ENCODE data around the gene BRD4.

BRD4 gene

DNA sequence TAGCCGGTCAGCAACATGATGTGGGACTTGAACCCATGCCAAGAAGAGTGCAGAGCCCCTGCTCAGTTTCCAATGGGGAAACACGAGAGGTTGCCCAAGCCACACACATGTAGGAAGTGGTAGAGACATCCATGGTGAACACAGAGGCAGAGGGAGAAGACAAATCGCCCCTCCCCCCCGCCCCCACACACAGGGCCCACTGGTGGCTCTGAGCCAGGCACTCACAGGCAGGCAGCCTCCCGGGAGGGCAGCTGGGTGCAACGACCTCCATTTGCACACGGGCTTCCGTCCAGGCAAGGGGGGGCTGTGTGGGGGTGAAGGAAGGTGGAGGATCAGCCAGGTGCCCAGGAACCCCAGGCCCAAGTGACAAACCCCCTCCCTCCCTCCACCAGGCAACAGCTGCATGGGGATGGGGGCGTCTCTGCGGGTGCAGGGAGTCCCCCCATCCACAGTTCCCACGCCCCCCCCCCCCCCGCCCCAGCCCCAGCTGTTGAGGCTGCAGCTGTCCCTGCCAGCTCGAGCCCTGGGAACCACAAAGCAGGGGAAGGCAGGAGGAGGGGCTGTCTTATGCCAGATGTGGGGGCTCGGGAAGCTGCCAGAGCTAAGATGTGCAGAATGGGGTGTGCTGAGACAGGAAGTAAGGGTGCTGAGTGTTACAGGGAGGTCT lies 134.9 kb downstream of the BRD4 start:
- DNase-seq: no peak

DNA sequence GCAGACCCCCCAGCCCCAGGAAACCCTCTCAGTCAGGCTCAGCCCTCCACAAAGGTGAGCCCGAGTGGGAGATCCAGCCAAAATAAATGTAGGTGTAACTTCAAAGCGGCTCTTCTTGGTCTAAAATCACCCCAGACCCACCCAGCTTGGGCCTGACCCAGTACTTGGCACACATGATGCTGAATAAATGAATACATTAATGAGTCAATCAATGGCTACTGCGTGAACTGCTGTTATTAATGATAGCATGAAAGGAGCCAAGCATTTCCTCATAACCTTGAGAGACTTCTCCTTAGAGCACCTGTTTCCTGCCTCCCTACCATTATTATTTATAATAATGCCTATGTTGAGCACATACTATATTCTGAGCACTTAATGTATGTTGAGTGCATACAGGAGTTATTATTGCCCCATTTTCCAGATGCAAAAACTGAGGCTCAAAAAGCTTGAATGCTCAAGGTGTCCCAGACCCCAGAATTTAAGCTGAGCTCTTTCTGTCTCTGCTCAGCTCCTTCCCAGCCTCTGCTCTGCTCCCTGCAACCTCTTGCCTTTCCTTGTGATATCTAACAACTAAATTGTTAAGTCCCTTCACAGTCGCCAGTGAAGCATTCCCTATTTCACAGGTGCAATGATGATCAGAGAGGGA lies 135.9 kb downstream of the BRD4 start:
- no peak for DNase-seq

- peak in 3 of 56 donors; percentile 8 to 27 (median 24) for DNase-seq
These were observed 136.7 kb downstream of the BRD4 start for GRCh38 chr19:15195371-15196334.

DNA sequence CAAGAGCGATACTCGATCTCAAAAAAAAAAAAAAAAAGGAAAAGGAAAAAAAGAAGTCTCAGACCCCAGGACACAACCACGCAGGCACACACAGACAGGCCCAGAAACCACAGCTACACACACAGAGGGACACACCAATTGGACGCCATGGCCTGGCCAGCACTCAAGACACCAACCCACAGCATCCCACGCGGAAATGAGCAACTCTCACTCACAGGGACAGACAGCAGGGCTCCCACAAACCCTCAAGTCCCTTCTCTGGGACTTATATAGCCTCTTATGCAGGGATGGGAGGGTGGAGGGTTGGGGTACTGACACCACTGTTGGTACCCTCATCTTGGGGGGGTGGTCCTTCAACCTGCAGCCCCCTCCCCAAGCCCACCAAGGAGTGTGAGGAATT lies 137.4 kb downstream of the BRD4 start:
- no peak for DNase-seq

DNA sequence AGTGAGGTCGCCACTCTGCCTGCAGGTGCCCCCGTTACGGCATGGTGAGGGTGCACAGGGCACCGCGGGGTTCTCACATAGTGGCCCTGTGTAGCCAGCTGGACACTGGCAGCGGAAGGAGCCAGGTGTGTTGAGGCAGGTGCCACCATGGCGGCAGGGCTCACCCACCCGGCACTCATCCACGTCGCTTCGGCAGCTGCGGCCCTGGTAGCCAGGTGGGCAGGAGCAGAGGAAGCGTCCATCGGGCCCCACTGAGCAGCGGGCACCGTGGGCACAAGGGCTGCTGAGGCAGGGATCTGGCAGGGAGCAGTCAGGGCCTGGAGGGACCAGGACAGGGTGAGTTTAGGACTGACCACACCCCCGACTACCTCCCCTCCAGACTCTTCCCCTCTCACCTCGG lies 140.4 kb downstream of the BRD4 start:
- DNase-seq: no peak

DNA sequence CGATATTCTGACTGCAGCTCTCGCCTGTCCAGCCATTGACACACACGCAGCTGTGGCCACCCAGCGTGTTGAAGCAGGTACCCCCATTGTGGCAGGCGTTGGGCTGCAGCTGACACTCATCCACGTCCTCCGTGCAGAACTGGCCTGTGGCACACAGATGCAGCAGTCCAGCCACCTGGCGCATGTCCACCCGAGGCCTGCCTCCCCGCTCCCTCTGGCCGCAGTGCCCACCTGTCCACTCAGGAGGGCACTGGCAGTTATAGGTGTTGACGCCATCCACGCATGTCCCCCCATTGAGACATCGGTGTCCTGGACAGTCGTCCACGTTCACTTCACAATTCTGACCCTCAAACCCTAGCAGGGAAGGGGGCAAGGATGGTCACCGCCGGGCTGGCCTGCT lies 140.8 kb downstream of the BRD4 start:
- no peak for DNase-seq

DNA sequence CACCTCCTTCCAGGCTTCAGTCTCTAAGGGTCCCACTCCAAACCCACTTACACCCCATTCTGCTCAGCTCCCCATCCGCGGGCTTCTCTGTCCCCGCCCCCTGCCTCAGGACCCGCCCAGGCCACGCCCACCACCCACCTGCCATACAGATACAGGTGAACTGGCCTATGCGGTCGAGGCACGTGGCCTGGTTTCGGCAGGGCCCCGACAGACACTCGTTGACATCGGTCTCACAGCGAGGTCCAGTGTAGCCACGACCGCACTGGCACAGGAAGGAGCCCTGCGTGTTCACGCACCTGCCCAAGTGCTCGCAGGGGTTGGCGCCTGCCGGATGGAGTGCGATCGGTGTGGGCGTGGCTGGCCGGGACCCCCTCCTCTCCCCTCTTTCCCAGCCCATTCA lies 143.5 kb downstream of the BRD4 start:
- no peak for DNase-seq

DNA sequence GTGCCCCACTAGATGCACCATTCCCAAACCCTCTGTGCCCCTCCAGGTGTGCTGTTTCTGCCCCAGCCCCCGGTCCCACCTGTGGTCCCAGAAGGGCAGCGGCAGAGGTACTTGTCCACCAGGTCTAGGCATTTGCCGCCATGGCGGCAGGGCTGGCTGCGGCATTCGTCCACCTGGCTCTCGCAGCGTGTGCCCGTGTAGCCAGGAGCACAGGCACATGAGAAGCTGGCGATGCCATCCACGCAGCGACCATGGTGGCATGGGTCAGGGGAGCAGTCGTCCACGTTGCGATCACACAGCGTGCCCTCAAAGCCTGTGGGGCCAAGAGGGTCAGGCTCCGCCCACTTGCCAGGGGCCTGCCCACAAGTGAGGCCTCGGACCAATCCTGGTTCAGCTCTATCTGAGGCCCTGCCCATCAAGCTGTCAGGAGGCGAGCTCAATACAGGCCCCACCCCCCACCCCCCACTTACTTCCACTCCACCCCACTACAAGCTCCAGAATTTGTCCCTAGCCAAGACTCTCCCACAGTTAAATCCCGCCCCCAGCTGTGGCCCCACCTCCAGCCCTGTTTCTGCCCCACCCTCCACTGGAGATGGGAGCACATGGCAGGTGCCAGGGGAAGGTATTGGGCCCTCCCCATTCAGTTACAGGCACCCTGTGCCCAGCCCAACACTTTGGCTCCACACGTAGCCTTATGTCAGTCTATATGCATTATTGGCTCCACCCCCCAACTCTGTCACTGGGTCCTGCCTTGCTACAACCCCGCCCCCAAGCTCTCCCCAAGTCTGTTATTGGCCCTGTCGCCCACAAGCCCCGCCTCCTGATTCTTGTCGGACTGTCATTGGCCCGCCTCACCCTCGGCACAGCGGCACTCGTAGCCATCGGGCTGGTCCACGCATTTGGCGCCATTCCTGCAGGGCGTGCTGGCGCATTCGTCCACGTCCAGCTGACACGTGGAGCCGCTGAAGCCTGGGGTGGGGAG lies 145.0 kb downstream of the BRD4 start:
- DNase-seq: peak in 1 of 56 donors; percentile 11

All from nucleus accumbens (tissue), 56 donors.